ENCODE measurements around the gene ITPRID1. TPM values are rescaled to one million over a fixed set of nuclear protein-coding genes. Genes with fewer than 3 reads are reported as not detected.

ITPRID1 gene
- total RNA-seq, 2 donors from 2014 or later: not detected

DNA sequence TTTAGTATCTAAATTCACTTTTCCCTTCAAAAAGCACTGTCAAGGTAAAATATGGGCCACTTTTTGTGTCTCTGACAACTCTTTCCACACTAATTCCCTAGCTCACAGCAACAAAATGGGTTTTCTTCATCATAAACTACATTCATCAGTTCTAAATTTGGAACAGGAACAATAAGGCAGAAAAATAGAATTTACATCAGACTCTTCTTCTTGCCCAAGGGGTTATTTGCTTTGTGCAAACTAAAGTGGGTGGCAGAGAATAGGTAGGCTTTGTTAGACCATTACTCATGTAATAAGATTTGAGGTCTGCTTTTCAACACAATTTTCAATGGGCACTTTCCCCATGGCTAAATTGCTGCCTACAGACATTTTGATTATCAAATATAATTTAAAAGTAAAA, 155.6 kb downstream of the ITPRID1 start:
- Histone ChIP-seq H3K4me1 (no peaks in the 10 kb centered on the region), H3K36me3 (no peaks in the 10 kb centered on the region), H3K9me3 (peaks cover 0 to 7% of the 10 kb centered on the region in 2 donors), H3K27me3 (no peaks in the 10 kb centered on the region), H3K4me3 (no peak overlapping the region), H3K27ac (no peak overlapping the region)
- TF ChIP-seq, protein P1, sequence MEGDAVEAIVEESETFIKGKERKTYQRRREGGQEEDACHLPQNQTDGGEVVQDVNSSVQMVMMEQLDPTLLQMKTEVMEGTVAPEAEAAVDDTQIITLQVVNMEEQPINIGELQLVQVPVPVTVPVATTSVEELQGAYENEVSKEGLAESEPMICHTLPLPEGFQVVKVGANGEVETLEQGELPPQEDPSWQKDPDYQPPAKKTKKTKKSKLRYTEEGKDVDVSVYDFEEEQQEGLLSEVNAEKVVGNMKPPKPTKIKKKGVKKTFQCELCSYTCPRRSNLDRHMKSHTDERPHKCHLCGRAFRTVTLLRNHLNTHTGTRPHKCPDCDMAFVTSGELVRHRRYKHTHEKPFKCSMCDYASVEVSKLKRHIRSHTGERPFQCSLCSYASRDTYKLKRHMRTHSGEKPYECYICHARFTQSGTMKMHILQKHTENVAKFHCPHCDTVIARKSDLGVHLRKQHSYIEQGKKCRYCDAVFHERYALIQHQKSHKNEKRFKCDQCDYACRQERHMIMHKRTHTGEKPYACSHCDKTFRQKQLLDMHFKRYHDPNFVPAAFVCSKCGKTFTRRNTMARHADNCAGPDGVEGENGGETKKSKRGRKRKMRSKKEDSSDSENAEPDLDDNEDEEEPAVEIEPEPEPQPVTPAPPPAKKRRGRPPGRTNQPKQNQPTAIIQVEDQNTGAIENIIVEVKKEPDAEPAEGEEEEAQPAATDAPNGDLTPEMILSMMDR (IDR thresholded peaks at IDR 0.05): no peak
- no peak for DNase-seq (ENCODE audit: low spot score)

DNA sequence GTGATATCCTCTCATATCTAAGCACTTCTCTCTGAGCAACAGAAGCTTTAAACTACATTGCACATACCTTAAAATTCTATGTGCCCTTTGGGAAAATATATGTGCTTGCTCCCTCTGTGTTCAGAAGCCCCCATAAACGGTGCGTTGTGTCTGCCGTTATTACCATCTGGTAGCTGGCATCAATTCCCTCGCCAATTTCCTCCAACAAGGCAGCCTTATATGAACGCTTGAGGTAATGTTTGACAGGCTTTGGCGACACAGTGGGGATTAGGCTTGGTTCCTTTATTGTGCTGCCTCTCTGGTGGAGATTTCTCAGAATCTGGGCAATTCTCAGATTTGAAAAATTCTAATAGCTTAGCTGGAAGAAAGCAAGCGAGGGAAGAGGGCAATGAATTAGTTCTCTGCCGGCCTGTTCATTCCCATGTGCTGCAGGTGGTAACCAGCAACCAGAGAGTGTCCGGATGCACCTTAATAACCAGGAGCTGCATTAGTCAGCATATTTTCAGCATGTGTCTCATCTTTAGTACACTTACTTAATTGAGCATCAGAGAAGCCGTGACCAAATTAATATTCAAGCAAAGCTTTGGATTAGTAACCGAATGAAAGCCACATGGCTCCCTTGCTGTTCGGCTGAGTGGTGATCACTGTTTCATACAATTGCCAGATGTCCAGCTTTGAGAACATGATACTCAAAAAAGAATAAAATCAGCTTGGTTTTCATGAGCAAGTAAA, 165.8 kb downstream of the ITPRID1 start:
- Histone ChIP-seq H3K4me1 (no peaks in the 10 kb centered on the region), H3K36me3 (no peaks in the 10 kb centered on the region), H3K27ac (no peak overlapping the region), H3K9me3 (no peaks in the 10 kb centered on the region), H3K4me3 (no peak overlapping the region), H3K27me3 (no peaks in the 10 kb centered on the region)
- TF ChIP-seq, protein P1 (IDR thresholded peaks at IDR 0.05): no peak
- no peak for DNase-seq (ENCODE audit: low spot score)

DNA sequence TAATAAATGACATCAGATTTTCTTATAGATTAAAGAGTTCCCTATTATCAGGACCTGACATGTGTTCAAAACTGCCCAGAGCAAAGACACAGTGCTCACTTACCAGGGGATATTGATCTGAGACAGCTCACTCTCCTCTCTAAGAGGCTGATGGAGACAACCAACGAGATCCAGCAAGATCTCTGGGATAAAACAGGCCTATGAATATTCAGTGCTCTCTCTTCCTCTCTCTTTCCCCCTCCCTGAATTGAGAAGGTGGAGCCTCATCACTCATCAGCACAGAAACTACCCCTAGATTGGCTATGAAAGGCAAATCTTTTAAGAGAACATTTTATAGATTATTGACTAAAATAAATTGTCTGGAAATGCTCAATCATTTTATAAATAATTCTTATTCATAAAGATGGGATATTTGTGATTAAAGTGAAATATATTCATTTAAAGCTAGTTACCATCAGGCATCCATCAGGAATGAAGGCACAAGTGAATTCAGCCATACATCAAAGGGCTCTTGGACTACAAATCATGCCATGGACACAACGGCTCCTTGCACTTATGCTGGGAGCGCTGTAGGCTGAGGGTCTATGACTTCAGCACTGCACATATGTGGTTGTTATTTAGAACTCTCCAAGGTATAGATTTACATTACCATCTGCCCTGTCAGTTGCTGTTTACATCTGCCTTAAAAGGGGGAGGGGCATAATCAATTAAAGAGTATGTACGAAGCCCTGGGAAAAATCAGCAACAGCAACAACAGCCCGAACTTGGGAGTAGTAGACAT, 169.7 kb downstream of the ITPRID1 start:
- no peaks in the 10 kb centered on the region for H3K9me3 ChIP-seq
- no peaks in the 10 kb centered on the region for H3K27me3 ChIP-seq
- TF ChIP-seq, protein P1 (IDR thresholded peaks at IDR 0.05): no peak
- H3K4me1 ChIP-seq: no peaks in the 10 kb centered on the region
- DNase-seq (ENCODE audit: low spot score): no peak
- no peak overlapping the region for H3K27ac ChIP-seq
- H3K36me3 ChIP-seq: no peaks in the 10 kb centered on the region
- no peak overlapping the region for H3K4me3 ChIP-seq

DNA sequence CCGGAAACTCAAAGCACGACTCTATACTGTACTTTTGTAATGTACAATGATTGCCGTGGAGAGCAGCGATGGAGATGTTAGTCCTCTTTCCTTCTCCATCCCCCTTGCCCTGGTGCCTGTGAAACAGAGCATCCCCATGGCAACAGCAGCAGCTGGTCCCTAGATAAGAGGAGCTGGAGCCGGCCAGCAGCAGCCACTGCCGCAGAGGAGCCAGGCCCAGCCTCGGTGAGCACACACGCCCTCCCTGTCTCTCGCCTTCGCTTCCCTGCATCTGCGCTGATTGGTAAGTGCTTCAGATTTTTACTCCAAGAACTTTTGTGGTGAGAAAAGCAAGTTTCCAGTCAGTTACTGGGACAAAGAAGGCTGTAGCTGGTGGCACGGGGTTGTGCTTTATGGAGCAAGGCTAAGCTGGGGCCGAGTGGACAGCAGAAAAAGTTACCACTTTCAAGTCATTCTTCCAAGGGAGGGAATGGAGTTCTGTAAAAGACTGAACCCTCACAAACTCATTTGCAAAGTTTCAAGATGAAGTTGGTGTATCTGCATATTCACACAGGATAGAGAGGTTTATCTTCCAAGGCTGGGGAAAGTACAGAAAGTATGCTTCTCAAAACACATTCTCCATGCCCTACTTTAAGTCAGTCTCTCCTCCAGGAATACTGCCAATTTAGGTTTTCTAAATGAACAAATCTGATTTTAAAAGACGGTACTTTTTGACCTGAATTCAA, 173.3 kb downstream of the ITPRID1 start, which contains the start of gene PPP1R17:
TSS of gene PPP1R17 (plus strand) at position 192 of the 725 bp plus-strand sequence. CDS start 5,227 bp downstream, outside the sequence.
- TF ChIP-seq, protein P1 (IDR thresholded peaks at IDR 0.05): no peak
- no peaks in the 10 kb centered on the region for H3K4me1 ChIP-seq
- H3K36me3 ChIP-seq: no peaks in the 10 kb centered on the region
- no peaks in the 10 kb centered on the region for H3K27me3 ChIP-seq
- no peaks in the 10 kb centered on the region for H3K9me3 ChIP-seq
- H3K4me3 ChIP-seq: no peak within 1 kb of the TSS
- DNase-seq (ENCODE audit: low spot score): no peak
- no peak within 1 kb of the TSS for H3K27ac ChIP-seq

DNA sequence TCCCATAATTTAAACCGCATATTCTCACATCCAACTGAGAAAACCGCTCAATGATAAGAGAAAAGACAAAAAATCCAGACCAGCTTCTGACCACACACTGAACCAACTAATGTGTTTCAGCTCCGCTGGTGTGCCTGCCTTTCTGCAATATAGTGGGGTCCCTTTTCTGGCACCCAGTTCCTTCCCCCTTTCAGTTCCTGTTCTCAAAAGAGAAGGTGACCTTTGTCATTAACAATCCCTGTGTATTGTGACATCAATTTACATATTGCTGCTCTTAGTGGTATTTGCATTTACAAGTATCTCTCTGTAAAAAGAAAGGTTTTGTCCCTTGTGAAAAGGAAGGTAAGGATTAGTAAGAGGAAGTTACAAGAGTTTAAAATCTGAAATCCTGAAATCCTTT, 174.5 kb downstream of the ITPRID1 start:
- Histone ChIP-seq H3K27me3 (no peaks in the 10 kb centered on the region), H3K27ac (no peak overlapping the region), H3K4me3 (no peak overlapping the region), H3K4me1 (no peaks in the 10 kb centered on the region), H3K9me3 (no peaks in the 10 kb centered on the region), H3K36me3 (no peaks in the 10 kb centered on the region)
- TF ChIP-seq, protein P1 (IDR thresholded peaks at IDR 0.05): no peak
- no peak for DNase-seq (ENCODE audit: low spot score)

Data from right atrium auricular region (tissue), 2 donors.